ENCODE measurements around the gene MUC5AC.

Gene MUC5AC

DNA sequence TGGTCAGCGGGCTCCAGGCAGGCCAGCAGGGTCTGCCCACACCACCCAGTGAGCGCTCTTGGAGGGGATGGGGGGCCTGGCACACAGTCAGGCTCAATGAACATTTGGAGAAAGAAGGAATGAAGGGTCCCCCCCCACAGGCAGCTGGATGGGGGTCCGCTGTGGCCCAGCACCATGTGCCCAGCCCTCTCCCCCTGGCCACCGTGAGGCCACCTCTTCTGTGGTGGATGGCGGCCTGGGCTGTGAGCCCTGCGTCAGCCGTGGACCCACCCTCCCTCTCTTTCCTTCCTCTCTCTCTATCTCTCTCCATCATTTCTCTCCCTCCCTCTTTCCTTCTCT is 35.1 kb upstream of the MUC5AC start:
- no peak for FAIRE-seq

DNA sequence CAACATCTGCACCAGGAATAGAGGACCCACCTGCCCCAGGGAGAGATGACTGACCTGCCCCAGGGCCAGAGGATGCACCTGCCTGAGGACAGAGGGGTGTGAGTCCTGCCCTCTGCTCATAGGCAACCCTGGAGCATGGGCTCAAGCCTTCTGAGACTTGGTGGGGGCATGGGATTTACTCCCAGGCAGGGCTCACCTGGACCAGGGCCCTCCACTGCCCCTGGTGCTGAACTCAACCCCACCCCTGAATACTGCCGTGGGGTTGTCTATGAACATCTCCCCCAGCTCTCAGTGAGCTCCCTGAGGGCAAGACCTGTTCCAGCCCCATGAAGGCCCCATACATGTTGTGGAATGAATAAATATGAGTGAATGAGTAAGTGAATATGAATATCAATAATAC is 33.8 kb upstream of the MUC5AC start:
- no peak for FAIRE-seq

DNA sequence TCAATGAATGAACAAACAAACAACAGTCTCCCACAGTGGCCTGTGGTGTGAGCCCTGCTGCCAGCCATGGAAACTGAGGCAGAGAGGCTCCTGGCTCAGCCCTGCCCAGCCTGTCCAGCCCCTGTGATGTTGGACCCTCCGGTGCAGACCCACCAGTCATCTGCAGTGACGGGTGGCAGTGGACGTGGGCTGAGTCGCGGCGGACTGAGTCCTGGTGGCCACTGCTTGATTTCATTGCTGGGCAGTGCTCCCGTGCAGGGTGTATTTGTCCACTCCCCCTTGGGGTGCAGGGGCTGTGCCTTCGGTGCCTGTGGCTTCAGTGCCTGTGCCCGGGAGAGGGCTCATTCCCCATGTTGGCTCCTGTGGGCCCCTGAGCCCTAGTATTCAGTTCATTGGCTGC is 31.9 kb upstream of the MUC5AC start:
- no peak for FAIRE-seq

DNA sequence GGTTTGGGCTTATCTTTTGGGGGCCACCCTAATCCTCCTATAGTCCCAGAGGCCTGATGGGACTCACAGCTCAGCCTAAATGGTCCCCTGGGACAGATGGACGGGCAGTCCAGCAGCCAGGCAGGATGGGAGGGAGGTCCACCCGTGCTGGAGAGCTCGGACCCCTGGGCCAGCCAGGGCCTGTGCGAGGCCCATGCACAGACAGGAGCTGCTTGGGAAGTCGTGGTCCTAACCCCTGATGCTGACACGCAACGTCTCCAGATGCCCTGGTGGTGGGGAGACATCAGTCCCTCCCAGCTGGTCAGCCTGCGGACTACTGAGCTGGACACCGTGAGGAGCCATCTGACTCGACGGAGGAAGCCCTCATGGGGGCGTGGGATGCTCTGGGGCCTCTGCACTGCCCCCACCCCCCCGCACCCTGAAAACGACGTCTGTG is 31.2 kb upstream of the MUC5AC start:
- FAIRE-seq: no peak

DNA sequence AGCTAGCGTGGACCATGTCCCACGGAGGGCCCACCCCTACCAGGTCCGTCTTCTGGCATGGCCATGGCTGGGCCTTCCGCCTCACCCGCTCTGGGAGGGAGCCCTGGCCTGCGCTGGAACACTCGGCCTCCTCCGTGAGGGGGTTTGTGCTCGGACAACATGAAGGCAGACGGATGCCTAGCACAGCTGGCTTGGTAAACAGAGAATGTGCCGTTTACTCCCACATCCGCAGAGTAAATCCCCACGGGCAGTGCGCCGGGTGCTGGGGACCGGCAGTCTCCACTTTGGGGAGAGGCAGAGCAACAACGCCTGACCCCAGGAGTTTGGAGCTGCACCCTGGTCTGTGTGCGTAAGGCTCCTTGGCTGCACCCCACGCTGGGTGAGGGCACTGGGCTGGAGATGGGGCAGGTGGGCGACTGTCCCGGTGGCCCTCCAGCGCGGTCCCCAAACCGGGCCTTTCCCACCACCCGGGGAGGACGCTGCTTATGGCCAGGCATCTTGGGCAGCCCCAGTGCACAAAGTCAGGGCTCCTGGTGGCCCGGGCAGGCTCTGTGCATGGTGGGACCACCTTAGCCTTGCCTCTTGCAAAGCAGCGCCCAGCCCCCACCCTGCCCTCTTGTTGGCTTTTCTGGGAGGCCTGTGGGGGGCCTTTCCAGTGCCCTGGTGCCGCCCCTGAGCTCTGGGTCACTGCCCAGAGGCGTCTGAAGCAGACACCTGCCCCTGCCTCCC is 30.7 kb upstream of the MUC5AC start:
- FAIRE-seq: no peak

DNA sequence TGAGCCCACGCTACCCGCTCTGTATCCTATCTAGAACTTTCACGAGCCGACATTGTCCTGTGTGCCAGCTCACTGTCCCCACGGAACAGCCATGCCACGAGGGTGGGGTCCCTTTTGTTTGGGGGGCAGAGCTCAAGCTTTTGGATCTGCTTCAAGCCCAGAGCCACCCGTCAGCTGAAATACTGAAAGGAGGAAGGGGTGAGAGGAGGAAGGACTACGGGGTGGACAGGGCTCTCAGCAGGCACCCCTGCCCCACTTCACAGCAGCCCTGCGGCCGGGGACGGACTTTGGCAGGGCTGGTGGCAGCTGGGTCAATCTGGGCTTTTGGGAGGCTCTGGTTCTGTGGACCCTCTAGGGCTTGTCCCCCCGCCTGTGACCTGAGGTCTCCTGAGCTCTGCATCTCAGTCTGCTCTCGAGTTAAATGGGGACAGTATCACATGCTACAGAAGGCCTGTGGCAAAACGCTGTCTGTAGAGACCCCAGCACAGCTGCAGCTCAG is 30.0 kb upstream of the MUC5AC start:
- no peak for FAIRE-seq

DNA sequence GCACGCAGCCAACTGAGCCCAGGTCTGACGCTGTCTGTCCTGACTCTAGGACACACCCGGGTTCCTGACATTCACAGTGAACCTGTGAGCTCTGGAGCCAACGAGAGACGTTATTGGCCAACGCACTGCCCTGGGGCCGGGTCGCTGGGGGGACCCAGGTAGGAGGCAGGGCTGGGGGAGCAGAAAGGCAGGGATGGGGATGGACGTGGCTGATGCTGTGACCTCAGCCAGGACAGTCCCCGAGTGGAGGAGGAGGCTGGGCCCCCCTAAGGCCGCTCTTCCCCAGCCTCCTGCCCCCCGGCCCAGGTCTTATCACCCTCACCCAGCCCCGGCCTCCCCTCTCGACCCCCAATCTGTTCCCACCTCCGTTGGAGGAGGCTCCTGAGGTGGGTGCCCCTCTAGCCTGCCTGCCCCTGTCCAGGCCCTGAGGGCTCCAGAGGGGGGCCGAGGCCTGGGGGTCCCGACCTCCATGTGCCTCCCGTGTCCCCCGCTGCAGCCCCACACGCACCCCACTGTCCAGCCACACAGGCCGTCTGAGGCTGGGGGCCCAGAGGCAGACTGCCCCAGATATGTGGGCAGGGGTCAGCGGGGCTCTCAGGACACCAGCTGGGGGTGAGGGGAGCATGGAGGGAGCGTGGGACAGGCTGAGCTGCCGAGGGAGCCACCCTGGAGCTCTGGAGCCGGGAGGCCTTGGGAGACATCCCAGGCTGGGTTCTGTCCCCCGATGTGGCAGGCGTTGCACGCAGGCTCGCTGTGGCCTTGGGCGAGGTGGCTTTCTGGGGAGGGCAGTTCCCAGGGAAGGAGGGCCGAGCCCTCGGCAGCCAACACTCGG is 29.2 kb upstream of the MUC5AC start:
- no peak for FAIRE-seq

DNA sequence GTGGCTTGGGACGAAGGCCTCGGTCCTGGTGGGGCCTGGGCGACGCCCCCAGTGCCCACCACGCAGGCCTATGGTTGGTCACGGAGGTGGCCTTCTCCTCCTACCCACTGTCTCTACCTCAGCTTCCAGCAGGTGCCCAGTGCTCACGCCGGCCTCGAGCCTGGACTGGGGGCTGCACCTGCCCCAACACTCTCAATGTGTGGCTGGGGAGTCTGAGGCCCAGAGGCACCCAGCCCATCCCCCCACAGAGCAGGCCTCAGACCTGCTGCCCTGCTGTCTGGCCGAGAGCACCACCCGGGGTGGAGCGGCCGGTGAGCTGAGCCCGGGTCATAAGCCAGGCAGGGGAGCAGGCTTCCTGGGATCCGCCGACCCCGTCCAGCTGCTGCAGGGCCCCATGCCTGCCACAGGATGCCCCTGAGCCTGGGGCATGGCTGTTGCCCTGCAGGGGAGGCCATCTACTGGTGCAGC is 28.6 kb upstream of the MUC5AC start:
- FAIRE-seq: no peak

DNA sequence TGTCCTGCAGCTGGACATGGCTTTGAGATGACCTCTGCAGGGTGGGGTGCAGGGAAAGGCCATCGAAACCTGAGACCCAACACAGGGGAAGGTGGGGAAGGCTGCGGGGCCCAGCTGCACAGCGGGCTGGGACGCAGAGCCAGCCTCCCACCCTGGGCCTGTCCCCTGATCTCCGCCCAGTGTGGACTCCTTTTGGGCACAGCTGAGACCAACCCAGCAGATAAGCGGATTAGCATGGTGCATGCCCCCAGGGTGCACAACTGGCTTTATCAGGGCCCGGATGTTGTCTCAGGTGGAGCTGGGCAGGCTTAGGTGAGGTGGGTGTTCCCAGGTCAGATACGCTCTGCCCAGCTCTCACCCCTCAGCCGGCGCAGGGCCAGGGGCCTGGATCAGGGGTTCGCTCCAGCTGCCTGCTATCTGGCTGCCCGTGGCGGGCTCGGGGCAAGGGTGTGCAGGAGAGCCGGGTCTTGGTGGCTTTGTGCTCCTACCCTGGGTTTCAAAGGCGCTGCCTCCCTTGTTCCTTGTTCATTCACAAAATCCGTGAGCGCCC is 28.1 kb upstream of the MUC5AC start:
- no peak for FAIRE-seq

DNA sequence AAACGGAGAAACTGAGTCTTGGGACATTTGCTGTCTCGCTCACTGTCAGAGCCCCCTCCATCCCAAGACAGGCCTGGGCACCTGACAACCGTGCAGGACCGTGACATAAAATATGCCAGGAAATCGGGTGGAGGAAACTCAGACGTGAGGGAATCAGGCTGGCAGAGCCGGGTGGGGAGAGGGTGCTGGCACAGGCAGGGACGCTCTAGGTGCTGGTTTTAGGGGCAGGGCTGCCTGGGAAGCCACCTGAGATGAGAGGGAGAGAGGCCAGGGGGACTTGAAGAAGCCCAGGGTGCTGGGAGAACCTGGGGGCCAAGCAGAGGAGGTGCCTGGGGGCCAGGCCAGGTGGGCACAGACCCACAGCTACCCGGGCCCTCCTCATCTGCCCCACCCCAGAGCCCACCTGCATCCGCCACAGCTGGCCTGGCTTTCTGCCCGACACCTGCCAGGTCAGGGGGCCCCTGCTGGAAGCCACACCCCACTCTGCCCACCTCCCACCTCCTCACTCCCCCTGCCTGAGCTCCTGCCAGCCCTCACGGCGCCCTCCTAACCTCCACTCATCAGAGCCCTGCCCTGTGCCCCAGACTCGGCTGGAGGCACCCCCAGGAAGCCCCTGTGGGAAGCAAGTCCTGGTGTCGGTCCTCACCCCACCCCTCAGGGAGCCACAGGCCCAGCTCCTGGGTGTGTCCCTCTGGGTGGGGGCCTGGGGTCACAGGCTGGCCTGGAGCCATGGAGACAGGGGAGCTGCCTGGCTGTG is 27.3 kb upstream of the MUC5AC start:
- no peak for FAIRE-seq

DNA sequence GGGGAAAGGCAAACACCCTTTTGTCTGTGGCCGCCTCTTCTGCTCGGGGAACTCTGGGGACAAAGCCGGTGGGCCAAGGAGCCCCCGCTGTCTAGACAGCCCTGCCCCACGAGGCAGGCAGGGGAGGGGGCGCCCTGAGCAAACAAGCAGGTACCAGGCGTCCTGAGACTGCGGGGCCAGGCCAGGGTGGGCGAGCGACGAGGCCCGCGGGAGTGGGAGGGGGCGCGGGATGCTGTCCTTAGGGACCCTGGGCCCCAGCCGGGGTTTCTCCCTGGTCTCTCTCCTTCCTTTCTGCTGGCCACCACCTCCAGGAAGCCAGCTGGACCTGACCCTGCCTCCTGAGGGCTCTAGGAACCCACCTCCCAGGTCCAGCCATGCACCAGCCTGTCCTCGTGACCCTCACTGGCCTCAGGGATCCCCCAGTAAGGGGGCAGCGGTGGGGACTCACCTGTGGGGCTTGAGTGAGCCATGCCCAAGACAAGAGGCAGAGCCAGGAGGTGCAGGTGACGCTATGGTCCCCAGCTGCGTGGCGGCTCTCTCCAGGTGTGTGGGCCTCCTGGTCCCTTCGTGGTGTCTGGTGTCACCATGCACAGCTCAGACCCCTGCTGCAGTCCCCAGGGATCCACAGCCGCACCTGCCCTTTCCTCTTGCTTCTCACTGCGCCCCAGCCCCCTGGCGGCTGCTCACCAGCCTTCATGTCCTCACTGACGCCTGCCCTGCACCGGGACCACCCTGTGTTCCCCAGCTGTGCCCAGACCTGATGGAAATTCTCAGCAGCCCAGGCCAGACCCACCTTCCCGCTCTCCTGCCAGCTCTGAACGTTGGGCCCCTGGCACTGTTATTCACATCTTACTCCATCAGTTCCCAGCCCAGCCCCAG is 26.5 kb upstream of the MUC5AC start:
- FAIRE-seq: no peak

DNA sequence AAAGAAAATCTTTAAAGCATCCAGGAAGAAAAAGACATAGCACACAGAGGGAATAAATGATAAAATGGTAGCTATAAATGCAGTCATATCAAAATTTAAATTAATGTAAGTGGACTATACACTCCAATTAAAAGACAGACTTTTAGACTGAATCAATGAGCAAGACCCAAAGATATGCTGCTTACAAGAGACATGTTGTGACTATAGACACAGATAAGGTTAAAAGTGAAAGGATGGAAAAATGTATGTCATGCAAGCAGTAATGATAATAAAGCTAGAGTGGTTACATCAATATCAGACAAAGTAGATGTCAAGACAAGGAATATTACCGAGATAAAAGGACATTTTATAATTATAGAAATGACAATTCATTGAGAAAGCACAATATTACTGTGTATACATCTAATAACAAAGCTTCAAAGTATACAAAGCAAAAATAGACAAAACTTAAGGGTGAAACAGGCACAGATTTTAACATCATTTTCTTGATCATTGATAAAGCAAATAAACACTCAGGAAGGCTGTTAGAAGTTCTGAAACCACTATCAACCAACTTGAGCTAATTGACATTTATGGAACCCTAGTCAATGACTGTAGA is 22.8 kb upstream of the MUC5AC start:
- no peak for FAIRE-seq

DNA sequence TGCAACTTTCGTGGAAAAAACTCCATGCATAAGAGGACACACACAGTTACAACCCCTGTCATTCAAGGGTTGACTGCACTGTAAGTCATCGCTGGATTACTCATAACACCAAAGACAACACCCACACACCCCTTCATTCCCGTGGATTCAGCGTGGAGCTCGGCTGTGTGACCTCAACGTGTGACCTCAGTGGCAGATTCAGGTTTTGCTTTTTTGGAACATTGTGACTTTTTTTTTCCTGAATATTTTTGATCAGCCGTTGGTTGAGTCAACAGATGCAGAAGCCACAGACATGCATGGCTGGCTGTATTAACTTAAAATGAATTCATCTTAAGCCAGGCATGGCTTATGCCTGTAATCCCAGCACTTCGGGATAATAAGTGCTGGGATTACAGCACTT is 19.7 kb upstream of the MUC5AC start:
- FAIRE-seq: no peak

DNA sequence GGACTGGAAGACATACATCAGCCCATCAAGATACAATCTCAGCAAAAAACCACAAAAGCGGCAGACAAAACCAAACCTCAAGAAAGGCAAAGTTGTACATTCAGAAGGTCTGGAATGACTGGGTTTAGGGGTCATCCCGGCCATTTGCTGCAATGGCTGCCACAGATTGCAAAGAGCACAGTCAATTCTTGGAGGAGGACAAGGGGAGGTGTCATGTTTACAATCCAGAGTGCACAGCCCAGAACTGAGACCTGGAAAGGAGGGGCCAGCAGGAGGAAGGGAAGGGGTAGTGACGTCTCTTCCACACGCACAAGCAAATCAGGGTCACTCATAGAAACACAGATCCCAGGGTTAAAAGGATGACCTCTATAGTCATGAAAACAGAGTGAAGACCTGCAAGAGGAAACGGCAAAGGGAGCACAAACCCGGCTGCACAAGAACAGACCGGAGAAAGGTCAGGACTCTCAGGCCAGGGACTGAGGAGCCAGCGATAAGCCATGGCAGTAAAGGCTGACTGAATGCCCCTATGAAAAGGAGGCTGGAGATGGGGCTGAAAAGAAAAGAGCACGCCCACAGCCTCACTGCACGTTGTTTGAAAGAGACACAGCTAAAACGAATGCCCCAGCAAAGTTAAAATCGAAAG is 18.2 kb upstream of the MUC5AC start:
- no peak for FAIRE-seq

DNA sequence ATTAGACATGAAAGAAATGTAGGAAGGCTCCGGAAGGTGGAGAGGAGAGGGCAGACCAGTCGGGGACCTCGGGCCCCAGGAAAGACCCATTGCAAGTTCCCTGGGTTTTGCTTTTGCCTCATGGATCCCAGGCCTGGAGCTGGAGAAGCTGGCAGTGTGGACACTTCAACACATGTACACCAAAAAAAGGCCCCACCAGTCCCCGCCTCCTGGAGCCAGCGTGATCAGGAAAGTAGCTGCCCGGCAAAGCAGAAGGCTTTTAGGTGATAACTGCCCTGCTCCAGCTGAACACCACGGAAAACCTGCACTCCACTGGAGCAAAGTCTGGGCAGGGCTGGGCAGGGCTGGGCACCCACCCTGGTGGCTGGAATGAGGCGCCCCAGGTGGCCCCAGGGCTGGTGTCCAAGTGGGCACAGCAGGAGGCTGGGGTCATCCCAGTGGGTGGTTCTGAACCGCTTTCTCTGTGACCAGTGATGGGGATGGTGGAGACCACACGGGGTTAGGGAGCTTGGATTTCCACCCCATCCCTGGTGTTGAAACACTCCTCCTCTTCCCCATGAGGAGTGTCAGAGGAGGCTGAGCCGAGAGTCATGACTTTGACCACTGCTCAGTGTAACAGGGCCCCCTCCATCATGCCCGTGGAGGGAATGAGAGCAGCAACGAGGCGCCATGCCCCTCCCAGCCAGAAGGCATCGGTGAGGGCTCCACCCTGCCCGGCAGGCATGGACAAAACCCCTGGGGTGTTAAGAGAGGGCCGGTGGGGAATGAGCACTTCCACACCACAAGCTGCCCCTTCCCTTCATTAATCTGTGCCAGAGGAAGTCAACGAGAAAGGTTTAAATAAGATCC is 16.9 kb upstream of the MUC5AC start:
- no peak for FAIRE-seq

DNA sequence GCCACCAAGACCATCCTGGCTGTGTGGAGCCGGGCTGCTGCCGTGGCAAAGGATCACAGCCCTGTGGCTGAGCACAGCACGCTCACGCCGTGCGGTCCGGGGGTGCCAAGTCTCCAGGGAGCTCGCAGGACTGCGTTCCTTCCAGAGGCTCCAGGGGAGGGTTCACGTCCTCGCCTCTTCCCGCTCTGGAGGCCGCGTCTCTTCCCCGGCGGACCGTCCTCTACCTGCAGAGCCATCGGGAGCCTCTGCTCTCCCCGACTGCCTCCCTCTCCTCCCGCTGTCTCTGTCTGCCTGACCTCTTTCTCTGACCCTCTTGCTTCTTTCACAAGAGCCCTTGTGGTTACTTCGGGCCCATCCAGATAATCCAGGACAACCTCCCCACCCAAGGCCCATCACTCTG is 11.4 kb upstream of the MUC5AC start:
- FAIRE-seq: no peak

DNA sequence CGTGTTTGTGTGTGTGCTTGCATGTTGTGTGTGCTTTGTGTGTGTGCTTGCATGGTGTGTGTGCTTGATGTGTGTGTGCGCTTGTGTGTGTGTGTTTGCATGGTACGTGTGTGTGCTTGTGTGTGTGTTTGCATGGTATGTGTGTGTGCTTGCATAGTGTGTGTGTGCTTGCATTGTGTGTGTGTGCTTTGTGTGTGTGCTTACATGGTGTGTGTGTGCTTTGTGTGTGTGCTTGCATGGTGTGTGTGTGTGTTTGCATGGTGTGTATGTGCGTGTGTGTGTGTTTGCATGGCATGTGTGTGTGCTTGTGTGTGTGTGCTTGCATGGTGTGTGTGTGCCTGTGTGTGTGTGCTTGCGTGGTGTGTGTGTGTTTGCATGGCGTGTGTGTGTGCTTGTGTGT is 10.0 kb upstream of the MUC5AC start:
- FAIRE-seq: no peak

DNA sequence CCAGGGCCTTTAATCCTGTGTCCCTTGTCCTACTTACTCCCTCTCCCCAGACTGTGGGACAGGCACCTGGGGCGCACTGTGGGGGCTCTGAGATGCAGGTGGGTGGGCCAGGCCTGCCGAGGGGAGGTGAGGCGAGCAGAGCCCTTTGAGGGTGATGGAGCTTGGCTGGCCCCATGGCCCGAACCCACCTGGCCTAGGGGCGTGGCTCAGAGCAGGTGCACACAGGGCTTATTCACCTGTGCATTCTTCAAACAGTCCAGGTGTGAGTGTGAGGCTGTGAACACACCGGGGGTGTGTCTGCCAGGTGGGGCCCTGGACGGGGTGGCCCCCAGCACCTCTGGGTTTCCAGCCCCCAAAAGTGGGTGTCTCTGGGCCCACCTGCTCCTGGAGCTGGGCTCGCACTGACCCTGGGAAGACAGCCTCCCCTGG is 9.0 kb upstream of the MUC5AC start:
- no peak for FAIRE-seq

DNA sequence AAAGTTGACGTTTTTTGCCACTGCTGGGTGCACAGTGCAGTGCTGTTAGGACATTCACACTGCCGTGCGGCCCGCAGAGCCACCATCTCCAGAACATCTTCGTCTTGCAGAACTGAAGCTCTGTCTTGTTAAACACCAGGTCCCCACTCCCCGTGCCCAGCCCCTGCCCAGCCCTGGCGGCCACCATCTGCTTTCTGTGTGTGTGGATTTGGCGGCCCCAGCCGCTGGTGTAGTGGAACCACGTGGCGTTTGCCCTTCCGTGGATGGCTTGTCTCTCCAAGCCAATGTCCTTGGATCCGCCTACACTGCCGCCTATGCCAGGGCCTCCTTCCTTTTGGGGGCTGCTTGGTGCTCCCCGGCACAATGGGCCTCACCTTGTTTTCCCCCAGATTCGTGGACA is 8.2 kb upstream of the MUC5AC start:
- FAIRE-seq: no peak

DNA sequence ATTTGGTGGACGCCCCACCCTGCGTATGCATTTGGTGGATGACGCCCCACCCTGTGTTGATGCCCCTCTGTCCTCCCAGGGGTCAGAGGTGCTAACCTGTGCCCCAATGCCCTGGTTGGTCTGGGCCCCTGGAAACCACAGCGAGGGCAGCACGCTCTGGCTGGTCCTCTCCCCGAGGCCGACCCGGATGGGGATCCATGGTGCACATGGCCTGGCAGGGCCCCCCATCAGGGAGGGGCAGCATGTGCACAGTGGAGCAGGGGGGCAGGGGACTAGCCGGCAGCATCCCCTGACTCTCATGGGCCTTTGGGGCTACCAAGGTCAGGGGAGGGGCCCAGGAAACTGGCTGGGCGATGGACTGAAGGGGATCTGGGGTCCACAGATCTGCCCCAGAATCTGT is 7.6 kb upstream of the MUC5AC start:
- FAIRE-seq: no peak
